Measurements from ENCODE around the gene NR6A1. TPM values are rescaled to one million over a fixed set of nuclear protein-coding genes. Genes with fewer than 3 reads are reported as not detected.

Gene NR6A1
- total RNA-seq, 1 experiment from 2014 or later, result 99.3 TPM

DNA sequence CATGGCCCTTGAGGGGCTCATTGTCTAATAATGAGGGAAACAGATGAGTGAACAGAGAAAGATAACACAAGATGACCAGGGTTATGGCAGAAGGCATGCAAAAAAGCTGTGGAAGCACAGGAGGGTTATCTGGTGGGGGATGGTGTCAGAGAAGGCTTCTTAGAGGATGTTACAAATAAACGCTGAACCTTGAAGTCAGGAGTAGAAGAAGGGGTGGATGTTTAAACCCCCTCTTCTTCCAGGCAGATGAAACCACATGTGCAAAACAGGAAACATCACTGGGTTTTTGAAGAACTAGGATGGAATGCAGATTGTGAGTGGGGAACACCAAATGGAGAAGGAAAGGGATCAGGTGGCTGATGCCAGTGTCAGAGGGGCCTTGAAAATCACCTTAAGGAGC, 222.1 kb downstream of the NR6A1 start:
- Histone ChIP-seq H2BK5ac (ENCODE audit: insufficient read length, low read length) (no peak overlapping the region), H3K18ac (ENCODE audit: insufficient read length, low read depth, low read length) (no peak overlapping the region), H3K23ac (ENCODE audit: insufficient read length, low read depth, low read length) (no peak overlapping the region), H3T11ph (ENCODE audit: low read length) (no peak overlapping the region), H2AK5ac (ENCODE audit: insufficient read length, low read length) (no peak overlapping the region), H3K27me3 (ENCODE audit: insufficient read depth, low read length) (no peaks in the 10 kb centered on the region), H3K79me1 (ENCODE audit: insufficient read depth, low read depth, low read length, poor library complexity, severe bottlenecking) (no peaks in the 10 kb centered on the region), H4K8ac (replicated peaks; ENCODE audit: insufficient read length, low read depth, low read length) (no peak overlapping the region), H4K5ac (ENCODE audit: insufficient read length, low read depth, low read length) (no peak overlapping the region), H3K4me1 (ENCODE audit: insufficient read depth, low read length) (peaks cover 5% of the 10 kb centered on the region; the same call in 1 of the 2 replicates), H3K79me2 (ENCODE audit: insufficient read depth, low read length) (no peaks in the 10 kb centered on the region), H3K23me2 (ENCODE audit: insufficient read length, low read depth, low read length, poor library complexity, severe bottlenecking) (no peaks in the 10 kb centered on the region), H3K4ac (ENCODE audit: low read depth, low read length) (no peak overlapping the region), H3K9ac (ENCODE audit: extremely low read depth, insufficient read length, low read length) (no peak overlapping the region), H3K27ac (ENCODE audit: insufficient read length, low read depth, low read length) (peak overlapping the region; percentile 28), H4K20me1 (ENCODE audit: control insufficient read depth, insufficient read depth, insufficient read length) (no peaks in the 10 kb centered on the region), H2AFZ (ENCODE audit: low read length) (no peak overlapping the region), H2BK12ac (ENCODE audit: insufficient read length, low read depth, low read length) (no peak overlapping the region), H3K9me3 (ENCODE audit: control insufficient read depth, low read depth, low read length) (no peaks in the 10 kb centered on the region), H2BK120ac (ENCODE audit: low read depth, low read length, poor library complexity, severe bottlenecking) (no peak overlapping the region), H2BK20ac (ENCODE audit: low read depth, low read length, poor library complexity, severe bottlenecking) (no peak overlapping the region), H4K91ac (ENCODE audit: insufficient read length, low read depth, low read length) (no peak overlapping the region), H3K56ac (ENCODE audit: insufficient read length, low read depth, low read length) (no peak overlapping the region), H2BK15ac (ENCODE audit: low read depth, low read length) (no peak overlapping the region), H3K14ac (ENCODE audit: insufficient read depth, low read length) (no peak overlapping the region), H3K4me2 (ENCODE audit: insufficient read depth, insufficient read length, low read length) (no peak overlapping the region)
- no CpG with 5 or more reads among the region's 1 CpG for WGBS (ENCODE audit: extremely low coverage, insufficient read length, low lambda C conversion rate)
- peak overlapping the region in 1 of 3 experiments; percentile 55; a peak in 2 of 7 replicates for H3K27ac Mint-ChIP-seq
- peaks cover 9 to 10% of the 10 kb centered on the region in 2 experiments for H3K4me1 Mint-ChIP-seq
- H3K4me3 Mint-ChIP-seq, result no peak overlapping the region
- no peak for DNase-seq
- TF ChIP-seq, protein P1, sequence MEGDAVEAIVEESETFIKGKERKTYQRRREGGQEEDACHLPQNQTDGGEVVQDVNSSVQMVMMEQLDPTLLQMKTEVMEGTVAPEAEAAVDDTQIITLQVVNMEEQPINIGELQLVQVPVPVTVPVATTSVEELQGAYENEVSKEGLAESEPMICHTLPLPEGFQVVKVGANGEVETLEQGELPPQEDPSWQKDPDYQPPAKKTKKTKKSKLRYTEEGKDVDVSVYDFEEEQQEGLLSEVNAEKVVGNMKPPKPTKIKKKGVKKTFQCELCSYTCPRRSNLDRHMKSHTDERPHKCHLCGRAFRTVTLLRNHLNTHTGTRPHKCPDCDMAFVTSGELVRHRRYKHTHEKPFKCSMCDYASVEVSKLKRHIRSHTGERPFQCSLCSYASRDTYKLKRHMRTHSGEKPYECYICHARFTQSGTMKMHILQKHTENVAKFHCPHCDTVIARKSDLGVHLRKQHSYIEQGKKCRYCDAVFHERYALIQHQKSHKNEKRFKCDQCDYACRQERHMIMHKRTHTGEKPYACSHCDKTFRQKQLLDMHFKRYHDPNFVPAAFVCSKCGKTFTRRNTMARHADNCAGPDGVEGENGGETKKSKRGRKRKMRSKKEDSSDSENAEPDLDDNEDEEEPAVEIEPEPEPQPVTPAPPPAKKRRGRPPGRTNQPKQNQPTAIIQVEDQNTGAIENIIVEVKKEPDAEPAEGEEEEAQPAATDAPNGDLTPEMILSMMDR (conservative IDR thresholded peaks at IDR 0.05), result no peak
- no peaks in the 10 kb centered on the region for H3K27me3 Mint-ChIP-seq (ENCODE audit: low read depth)
- peaks cover 0 to 8% (median 0%) of the 10 kb centered on the region in 3 experiments; a peak in 3 of 7 replicates for H3K36me3 Mint-ChIP-seq (ENCODE audit: insufficient read depth in 1 of 3, low read depth in 3 of 3)
- H3K9me3 Mint-ChIP-seq, result no peaks in the 10 kb centered on the region

Measured in H9 (cell line).